Measurements from ENCODE around the gene CLDN5.
A peak's percentile ranks its signal among the peaks of the same experiment; 100 is the strongest.

CLDN5 gene

GRCh38 chr22:19526702-19527111, 2.5 kb upstream of the CLDN5 start:
- H3K27me3 Mint-ChIP-seq (ENCODE audit: low read depth, poor library complexity): peaks cover 77% of the 10 kb centered on the region
- DNase-seq: no peak

GRCh38 chr22:19526076-19526701, 2.0 kb upstream of the CLDN5 start:
- Mint-ChIP-seq H3K27me3 (ENCODE audit: low read depth, poor library complexity) (peaks cover 77% of the 10 kb centered on the region), H3K4me3 (peak overlapping the region; percentile 26), H3K27ac (no peak overlapping the region)

More at GRCh38 chr22:19526702-19527111, 2.5 kb upstream of the CLDN5 start:
- no peak for TF ChIP-seq CTCF (IDR thresholded peaks at IDR 0.05)
- no peak overlapping the region for H3K4me3 Mint-ChIP-seq
- H3K36me3 Mint-ChIP-seq (ENCODE audit: low read depth): no peaks in the 10 kb centered on the region
- H3K4me1 Mint-ChIP-seq: peaks cover 16% of the 10 kb centered on the region
- H3K9me3 Mint-ChIP-seq: no peaks in the 10 kb centered on the region
- no peak overlapping the region for H3K27ac Mint-ChIP-seq

GRCh38 chr22:19525666-19526065, 1.5 kb upstream of the CLDN5 start:
- Mint-ChIP-seq H3K27me3 (ENCODE audit: low read depth, poor library complexity) (peaks cover 76% of the 10 kb centered on the region), H3K4me3 (peak overlapping the region; percentile 26), H3K9me3 (no peaks in the 10 kb centered on the region), H3K27ac (no peak overlapping the region), H3K4me1 (peaks cover 16% of the 10 kb centered on the region), H3K36me3 (ENCODE audit: low read depth) (peaks cover 7% of the 10 kb centered on the region)
- no peak for TF ChIP-seq CTCF (IDR thresholded peaks at IDR 0.05)
- no peak for DNase-seq

More at GRCh38 chr22:19526076-19526701, 2.0 kb upstream of the CLDN5 start:
- peaks cover 1% of the 10 kb centered on the region for H3K36me3 Mint-ChIP-seq (ENCODE audit: low read depth)
- peaks cover 16% of the 10 kb centered on the region for H3K4me1 Mint-ChIP-seq
- no peak for DNase-seq
- no peaks in the 10 kb centered on the region for H3K9me3 Mint-ChIP-seq
- no peak for TF ChIP-seq CTCF (IDR thresholded peaks at IDR 0.05)

DNA sequence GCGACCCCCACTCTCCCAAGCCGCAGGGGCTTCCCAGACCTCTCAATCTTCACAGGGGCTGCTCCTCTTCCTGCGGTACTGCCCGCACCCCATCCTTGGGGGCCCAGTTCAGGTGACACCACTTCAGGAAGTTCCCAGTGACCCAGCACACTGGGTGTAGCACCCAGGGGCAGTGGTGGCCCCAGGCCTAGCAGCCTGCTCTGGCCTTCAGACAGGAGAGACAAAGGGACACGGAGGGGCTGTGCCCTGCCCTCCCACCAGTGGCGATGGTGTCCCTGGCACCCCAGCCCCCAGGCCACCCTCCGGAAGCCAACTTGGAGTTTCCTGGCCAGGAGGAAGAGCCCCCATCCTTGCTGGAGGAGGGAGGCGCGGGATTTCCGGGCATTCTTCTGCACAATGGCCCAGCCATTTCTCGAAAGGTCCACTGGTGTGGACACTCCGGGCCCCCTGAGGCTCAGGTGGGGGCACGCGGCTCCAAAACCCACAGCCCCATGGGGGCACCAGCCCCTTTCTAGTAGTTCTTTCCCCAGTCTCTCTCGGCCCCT, 978 bp upstream of the CLDN5 start:
- peaks cover 8% of the 10 kb centered on the region for H3K36me3 Mint-ChIP-seq (ENCODE audit: low read depth)

DNA sequence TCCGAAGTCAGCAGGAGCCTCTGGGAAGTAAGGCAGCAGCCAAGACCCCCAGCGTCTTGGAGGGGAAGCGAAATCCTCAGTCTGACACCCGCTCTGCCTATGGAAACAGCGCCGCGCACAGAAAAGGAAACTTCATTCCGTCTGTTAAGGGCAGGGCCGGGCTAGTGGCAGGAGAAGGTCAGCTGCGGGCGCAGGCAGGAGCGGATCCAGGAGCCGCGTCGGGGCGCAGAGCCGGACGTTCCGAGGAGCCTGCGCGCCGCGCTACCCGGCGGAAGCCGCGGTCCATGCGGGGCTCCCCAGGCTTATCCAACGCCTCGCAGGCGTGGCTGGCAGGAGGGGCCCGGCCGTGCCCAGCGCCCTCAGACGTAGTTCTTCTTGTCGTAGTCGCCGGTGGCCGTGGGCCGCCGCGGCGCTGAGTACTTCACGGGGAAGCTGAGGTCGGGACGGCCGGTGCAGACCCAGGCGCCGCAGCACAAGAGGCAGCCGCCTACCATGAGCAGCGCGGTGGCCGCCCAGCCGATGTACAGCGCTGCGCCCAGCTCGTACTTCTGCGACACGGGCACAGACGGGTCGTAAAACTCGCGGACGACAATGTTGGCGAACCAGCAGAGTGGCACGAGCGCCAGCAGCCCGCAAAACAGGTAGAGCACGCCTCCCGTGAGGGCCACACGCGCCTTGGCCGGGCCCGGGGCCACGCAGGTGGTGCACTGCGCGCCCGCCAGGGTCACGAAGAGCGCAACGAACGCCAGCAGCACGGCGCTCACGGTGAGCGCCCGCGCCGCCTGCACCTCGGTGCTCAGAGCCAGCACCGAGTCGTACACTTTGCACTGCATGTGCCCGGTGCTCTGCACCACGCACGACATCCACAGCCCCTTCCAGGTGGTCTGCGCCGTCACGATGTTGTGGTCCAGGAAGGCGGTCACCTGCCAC, 705 bp downstream of the CLDN5 start:
- Mint-ChIP-seq H3K27ac (no peak overlapping the region), H3K27me3 (ENCODE audit: low read depth, poor library complexity) (peaks cover 68% of the 10 kb centered on the region), H3K4me3 (peak overlapping the region; percentile 76), H3K4me1 (peaks cover 20% of the 10 kb centered on the region), H3K36me3 (ENCODE audit: low read depth) (peaks cover 8% of the 10 kb centered on the region), H3K9me3 (no peaks in the 10 kb centered on the region)
- DNase-seq: peak; percentile 56
- no peak for TF ChIP-seq CTCF (IDR thresholded peaks at IDR 0.05)

More for the DNA sequence above, 978 bp upstream of the CLDN5 start:
- Mint-ChIP-seq H3K9me3 (no peaks in the 10 kb centered on the region), H3K4me1 (peaks cover 16% of the 10 kb centered on the region), H3K27me3 (ENCODE audit: low read depth, poor library complexity) (peaks cover 73% of the 10 kb centered on the region), H3K4me3 (peak overlapping the region; percentile 82), H3K27ac (no peak overlapping the region)
- no peak for DNase-seq
- no peak for TF ChIP-seq CTCF (IDR thresholded peaks at IDR 0.05)

Data from nephron progenitor cell (in vitro differentiated cells).